ENCODE data around the gene RPL7A.

- TF ChIP-seq CTCF (conservative IDR thresholded peaks at IDR 0.05; ENCODE audit: low read depth, low read length) (no peak), EZH2 (IDR thresholded peaks at IDR 0.05; ENCODE audit: borderline replicate concordance, low read depth, low read length, poor library complexity, severe bottlenecking) (no peak)
Observed at GRCh38 chr9:133361507-133362092, 13.6 kb downstream of the RPL7A start.
